ENCODE results near the gene CYP2J2.
A peak's percentile ranks its signal among the peaks of the same experiment; 100 is the strongest.
"Not testable (repeated sequence)": the region's sequence is repeated elsewhere in the genome, so short reads cannot be mapped to it uniquely, and the experiment has no call there.

Gene CYP2J2

DNA sequence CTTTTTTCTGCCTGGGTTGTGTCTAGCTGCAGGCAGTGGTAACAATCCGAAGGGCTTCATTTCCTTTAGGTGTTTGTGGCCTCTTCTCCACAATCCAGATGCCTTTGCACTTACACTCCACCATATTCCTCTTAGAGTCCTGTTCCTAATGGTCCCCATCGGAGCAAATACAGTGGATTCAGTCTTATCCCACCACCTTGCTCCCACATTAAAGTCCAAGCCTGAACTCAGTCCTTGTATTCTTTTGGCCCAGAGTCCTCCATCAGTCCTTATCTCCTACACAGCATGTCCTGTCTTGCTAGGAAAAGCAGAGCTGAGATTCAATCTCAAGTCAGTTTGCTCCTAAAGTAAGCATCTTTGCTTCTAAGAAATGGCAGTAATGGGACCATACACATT, 8.8 kb downstream of the CYP2J2 start:
- no peak for DNase-seq

- no peak for DNase-seq
Measured at GRCh38 chr1:59917026-59917784, 9.4 kb downstream of the CYP2J2 start.

- no peak for DNase-seq
Measured at GRCh38 chr1:59915516-59915915, 11.1 kb downstream of the CYP2J2 start.

DNA sequence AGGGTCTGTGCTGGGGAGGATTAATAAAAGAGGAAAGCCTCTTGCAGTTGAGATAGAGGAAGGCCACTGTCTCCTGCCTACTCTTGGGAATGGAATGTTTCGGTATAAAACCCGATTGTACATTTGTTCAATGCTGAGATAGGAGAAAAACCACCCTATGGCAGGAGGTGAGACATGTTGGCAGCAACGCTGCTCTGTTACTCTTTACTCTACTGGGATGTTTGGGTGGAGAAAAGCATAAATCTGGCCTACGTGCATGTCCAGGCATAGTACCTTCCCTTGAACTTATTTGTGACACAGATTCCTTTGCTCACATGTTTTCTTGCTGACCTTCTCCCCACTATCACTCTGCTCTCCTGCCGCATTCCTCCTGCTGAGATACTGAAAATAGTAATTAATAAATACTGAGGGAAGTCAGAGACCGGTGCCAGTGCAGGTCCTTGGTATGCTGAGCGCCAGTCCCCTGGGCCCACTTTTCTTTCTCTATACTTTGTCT, 11.7 kb downstream of the CYP2J2 start:
- DNase-seq = not testable (repeated sequence)

GRCh38 chr1:59908682-59909081, 17.9 kb downstream of the CYP2J2 start:
- no peak for DNase-seq

DNA sequence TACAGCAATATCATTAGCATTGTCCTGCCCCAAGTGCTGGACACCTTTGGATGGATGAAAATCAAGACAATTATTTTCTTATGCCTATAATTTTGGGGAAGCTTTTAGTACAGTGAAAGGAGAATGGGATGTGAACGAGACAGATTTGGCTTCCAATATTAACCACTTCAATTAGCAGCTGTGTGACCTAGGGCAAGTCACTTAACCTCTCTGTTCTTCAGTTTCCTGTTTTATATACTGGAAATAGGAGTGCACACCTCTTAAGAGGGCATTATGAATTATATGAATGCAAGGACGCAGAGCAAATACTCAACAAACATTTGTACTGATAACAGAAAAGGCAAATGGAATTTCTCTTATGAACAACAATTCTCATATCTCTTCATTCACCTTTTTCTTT, 18.5 kb downstream of the CYP2J2 start:
- no peak for DNase-seq

DNA sequence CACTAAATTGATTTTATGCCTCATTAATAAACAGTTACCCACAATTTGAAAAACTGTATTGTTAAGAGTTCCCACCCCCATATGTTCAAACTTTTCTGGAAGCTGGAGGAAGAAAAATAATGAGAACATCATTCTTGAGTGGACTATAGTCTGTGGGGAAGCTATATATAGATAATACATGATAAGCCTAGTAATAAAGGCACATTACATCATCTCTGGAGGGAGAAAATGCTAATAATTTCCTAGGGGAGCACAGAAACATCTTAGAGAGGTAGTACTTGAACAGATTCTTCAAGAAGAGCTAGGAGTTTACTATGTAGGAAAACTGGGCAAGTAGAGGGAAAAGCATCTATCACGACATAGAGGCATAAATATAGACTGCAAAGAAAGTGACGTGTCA, 19.6 kb downstream of the CYP2J2 start:
- DNase-seq = no peak

DNA sequence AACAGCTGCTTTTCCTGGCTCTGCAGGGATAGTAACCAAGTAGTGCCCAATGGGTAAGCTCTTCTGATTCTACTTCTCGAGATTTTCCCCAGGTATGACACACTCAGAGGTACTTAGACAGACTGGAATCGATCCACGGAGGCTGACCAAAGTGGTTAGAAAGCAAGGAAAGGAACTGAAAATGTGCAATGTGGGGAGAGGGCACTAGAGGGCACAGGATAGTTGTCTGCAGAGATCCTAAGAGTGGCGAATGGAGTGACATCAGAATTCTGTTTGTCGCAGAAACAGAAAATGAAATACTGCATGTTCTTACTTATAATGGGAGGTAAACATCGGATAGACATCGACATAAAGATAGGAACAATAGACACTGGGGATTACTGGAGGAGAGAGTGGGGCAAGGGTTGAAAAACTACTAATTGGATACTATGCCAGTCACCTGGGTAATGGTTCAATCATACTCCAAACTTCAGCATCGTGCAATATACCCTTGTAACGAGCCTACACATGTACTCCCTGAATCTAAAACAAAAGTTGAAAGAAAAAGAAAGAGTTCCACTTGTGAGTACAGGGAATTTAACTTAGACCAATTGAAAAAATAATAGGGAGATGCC, 23.3 kb downstream of the CYP2J2 start:
- peak; percentile 9 to 10 for DNase-seq

DNA sequence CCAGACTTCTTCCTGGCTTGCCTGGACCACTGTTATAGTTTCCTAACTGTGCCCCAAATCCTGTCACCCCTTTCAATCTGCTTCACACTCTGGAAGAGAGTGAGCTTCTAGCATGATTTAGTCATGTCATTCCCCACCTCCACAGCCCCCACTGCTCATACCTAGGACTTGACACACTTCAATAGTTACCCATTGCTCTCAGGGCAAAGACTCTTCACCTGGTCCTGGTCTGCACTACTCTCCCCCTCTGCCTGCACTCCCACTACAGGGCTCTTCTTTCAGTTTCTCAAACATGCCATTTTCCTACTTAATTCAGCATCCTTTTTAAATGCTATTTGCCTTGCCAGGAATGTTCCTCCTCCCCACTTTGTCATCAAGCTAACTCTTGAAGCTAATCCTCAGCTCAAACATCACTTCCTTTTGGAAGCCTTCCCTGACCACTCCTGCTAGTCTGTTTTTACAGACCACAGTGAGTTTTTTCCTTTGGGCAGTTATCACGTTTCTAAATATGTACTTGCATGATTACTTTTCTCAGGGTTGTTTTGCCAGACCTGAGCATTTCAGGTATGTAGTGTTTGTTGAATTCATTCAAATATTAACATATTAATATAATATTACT, 24.7 kb downstream of the CYP2J2 start:
- no peak for DNase-seq

DNA sequence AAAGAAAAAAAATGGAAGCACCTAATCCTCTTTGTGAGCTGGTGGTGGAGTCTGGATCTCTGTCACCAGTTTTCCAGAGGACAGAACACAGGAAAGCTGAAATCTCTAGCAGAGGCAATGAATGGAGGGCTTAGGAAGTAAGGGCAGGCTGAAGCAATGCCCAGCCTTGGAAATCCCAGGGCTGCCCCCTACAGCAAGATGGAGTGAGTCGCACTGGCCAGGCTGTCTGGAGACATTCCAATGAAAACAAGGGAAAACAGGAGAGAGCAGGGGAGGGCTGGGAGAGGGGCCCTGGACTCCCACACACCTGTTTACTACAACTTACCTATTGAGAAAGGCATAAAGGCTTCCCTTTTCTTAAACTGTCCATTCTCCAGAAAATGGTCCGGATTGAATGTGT, 25.9 kb downstream of the CYP2J2 start:
- no peak for DNase-seq

GRCh38 chr1:59898927-59899326, 27.6 kb downstream of the CYP2J2 start:
- DNase-seq = no peak

DNA sequence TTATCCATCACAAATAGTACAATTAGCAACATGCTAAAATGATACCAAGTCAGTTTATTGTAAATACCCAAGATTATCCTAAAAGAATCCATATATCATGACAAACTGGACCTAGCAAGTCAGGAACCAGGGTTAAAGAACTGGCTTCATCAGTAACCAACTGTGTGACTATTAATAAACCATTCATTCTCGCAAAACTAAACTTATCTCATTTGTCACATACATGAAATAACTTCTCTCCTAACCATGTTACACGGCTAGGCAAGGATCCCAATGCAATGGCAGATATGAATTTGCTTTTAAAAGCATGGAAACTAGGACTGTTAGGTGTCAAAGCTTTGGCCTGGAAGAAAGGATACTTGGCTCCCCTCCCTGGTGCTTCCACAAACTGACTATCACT, 29.4 kb downstream of the CYP2J2 start:
- DNase-seq = no peak

DNA sequence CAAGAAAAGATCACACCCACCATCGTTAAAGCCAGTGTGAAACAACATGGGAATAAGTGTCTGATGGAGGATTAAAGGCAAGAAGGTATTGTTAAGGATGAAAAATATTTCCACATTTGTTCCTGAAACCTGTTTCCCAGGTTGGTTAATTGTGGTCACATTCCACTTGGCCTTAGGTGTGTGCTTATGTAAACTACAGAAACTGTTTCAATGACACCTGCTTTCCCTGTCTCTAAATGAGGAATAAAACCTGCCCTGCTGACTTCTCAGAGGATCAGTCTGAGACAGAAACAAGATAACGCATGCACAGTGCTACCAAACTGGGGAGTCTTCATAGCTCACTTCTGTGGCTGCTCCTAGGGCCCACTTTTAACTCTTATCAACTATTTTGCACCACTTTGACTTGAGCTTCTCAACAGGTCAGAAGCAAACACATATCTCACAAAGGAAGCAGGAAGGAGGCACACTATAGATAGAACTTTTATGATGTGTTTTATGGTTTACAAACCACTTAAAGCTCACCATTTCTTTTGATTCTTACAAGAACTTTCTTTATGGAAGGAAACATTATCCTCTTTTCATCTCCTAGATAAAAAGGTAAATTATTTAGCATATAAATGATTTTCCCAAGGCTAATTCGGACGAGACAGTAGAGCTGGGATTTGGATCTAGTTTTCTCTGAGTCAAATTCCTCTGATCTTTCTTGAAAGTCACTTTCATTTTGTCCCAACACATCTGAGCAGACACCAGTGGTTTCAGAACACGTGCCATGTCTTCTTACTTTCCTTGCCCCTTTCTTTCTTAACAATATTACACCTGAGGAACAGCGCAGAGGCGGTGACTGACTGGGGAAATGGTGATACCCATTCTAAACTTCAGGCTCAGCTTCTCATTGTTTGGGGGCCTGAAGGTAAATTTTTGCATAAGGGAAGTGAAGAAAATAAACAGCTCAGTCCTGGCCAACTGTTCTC, 33.4 kb downstream of the CYP2J2 start:
- no peak for DNase-seq

DNA sequence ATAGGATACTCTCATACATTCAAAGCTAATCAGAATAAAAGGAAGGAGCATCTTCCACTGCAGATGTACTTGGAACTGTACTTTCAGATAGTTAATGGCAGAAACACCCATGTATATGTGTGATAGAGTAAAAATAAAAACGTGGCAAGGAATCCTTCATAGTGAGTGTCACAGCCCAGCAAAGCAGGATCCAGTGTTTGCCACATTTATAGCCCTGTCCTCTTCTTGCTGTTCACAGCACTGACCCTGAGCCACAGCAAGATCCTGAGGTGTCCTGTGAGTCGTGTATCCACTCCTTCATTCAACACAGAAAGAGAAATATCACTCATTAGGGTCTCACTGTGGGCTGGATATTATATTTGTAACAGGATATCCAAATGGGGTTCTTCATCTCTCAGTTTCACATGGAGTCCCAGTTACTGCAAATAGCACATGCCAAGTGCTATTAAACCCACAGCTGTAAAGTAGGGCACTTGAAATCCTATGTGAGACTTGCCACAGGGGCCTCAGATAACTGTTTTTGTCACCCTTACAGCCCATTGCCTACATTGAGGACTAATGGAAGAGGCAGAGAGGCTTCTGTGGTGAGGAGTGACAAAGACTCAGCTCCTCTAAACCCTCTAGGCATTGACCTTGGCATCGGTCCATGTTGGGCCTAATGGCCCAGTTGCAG, 41.3 kb downstream of the CYP2J2 start:
- DNase-seq = no peak

DNA sequence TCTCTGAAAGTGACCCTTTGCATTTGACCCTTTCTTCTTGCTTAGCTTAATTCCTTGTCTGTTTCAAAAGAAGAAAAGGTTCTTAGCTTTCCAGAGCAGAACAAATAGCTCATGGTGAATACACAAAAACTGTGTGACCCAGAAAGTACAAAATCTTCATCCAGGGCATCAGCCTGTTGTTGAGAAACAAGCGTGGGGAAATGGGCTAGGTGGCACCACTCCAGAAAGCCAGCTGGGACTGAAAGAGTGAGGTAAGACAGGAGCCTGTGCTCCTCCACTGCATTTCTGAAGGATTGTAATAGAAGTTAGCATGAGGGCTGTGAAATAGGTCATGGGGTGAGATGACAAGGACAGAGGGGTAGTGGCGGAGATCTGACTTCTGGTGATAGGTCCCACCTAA, 45.8 kb downstream of the CYP2J2 start:
- no peak for DNase-seq

DNA sequence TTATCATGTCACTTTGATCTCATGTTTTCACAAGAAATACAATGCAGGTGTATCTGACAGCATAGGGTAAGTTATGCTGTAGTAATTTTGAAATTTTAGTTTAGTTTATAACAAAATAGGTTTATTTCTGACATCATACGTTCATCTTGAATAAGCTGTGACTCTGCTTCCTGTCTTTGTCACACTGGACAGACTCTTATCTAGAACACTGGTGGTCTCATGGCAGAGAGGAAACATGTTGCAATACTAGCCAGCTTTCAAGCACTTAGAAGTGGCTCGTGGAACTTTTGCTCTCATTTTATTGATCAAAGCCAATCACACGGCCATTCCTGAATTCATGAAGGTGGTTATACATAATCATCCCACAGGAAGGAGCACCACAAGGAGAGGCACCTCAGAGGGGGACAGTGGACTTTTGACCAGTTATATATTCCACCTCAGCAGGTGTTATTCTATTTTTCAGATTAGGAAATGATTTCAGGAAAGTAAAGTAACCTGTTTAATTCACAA, 46.5 kb downstream of the CYP2J2 start:
- no peak for DNase-seq

- DNase-seq = peak; percentile 38 to 54
Measured at GRCh38 chr1:59879574-59879973, 47.0 kb downstream of the CYP2J2 start.

GRCh38 chr1:59878370-59878769, 48.2 kb downstream of the CYP2J2 start:
- no peak for DNase-seq

DNA sequence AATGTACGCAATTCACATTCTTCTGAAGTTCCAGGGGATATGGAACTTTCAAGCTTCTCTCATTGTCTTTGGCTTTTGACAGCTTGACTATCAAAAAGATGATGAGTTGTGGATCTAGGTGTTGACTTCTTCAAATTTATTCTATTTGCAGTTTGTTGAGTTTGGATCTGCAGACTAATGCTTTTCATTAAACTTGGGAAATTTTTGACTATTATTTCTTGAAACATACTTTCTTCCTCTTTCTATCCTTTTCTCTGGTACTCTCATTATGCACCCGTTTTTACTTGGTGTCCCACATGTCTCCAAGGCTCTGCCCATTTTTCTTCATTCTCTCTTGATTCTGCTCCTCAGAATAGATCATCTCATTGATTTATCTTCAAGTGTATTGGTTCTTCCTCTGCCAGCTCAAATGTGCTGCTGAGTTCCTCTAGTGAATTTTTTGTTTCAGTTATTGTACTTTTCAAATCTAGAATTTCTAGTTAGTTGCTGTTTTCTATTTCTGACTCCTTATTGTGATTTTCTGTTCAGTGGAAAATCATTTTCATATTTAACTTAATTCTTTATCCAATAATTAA, 49.4 kb downstream of the CYP2J2 start:
- no peak for DNase-seq

DNA sequence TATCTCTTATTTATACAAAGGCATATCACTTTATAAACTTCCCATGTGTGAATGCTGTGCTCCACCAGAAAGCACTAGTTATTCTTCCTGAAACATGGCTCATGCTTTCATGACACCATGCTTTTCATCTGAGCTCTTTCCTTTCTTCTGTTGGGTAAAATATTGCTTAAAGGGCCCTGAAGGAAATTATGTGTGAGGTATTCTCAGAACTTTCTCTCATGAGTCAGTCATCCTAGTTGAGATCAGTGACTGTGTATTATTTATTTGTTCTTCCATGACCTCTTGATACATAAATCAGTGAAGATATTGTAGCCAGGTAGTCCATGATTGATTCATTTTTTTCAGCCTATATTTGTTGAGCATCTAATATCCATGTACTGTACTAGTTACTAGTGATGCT, 54.8 kb downstream of the CYP2J2 start:
- no peak for DNase-seq

GRCh38 chr1:59866462-59866861, 60.1 kb downstream of the CYP2J2 start:
- DNase-seq = no peak
